Trophoblast cell (in vitro differentiated cells and primary cell): ENCODE results near the gene XXYLT1.

ENCODE experiments used
- DNase-seq, 2 donors: peaks; one replicate each; pipeline ENCODE4 v3.0.0-alpha.2; 2016
- H2AFZ ChIP-seq: 2 replicates; pipeline ENCODE4 v1.6.1; 2013; ENCODE audit warnings: low read length, moderate library complexity, mild to moderate bottlenecking; ENCODE audit not compliant: insufficient read depth, poor library complexity
- H2AK5ac ChIP-seq: 2 replicates; pipeline ENCODE4 v1.6.1; 2013; ENCODE audit warnings: mild to moderate bottlenecking, low read length
- H2BK120ac ChIP-seq: 2 replicates; pipeline ENCODE4 v1.6.1; 2013; ENCODE audit warnings: low read length, mild to moderate bottlenecking, moderate library complexity; ENCODE audit not compliant: insufficient read depth, poor library complexity
- H2BK12ac ChIP-seq: 2 replicates; pipeline ENCODE4 v1.6.1; 2013; ENCODE audit warnings: mild to moderate bottlenecking, low read length, moderate library complexity
- H2BK5ac ChIP-seq: 2 replicates; pipeline ENCODE4 v1.6.1; 2013; ENCODE audit warnings: low read length, low read depth, moderate library complexity, mild to moderate bottlenecking; ENCODE audit not compliant: poor library complexity
- H3K14ac ChIP-seq: 2 replicates; pipeline ENCODE4 v1.6.1; 2013; ENCODE audit warnings: mild to moderate bottlenecking, low read length
- H3K18ac ChIP-seq: 2 replicates; pipeline ENCODE4 v1.6.1; 2013; ENCODE audit warnings: mild to moderate bottlenecking, low read length
- H3K23ac ChIP-seq: 2 replicates; pipeline ENCODE4 v1.6.1; 2013; ENCODE audit warnings: low read length
- H3K27ac ChIP-seq: 2 replicates; pipeline ENCODE4 v1.5.1; 2013; ENCODE audit warnings: low read depth, mild to moderate bottlenecking, inconsistent platforms, low read length, moderate library complexity
- H3K27me3 ChIP-seq: 2 replicates; pipeline ENCODE4 v1.6.1; 2013; ENCODE audit warnings: inconsistent platforms, mild to moderate bottlenecking, low read length, moderate library complexity; ENCODE audit not compliant: insufficient read depth
- H3K36me3 ChIP-seq, 2 experiments: 1 replicate in 1 of 2; 2 replicates in 1 of 2; pipeline ENCODE4 v1.6.1; 2013; ENCODE audit warnings: low read length in 2 of 2, mild to moderate bottlenecking in 2 of 2, moderate library complexity in 1 of 2; ENCODE audit not compliant: insufficient read depth in 2 of 2, control insufficient read depth in 1 of 2
- H3K4ac ChIP-seq: 2 replicates; pipeline ENCODE4 v1.6.1; 2013; ENCODE audit warnings: low read depth, mild to moderate bottlenecking, low read length, moderate library complexity
- H3K4me1 ChIP-seq, 2 experiments: 1 replicate in 1 of 2; 2 replicates in 1 of 2; pipeline ENCODE4 v1.6.1; 2013; ENCODE audit warnings: low read length in 2 of 2, mild to moderate bottlenecking in 2 of 2, moderate library complexity in 1 of 2; ENCODE audit not compliant: insufficient read depth in 2 of 2, control insufficient read depth in 1 of 2
- H3K4me2 ChIP-seq: 2 replicates; pipeline ENCODE4 v1.6.1; 2013; ENCODE audit warnings: inconsistent platforms, mild to moderate bottlenecking, low read length, moderate library complexity
- H3K4me3 ChIP-seq: 2 replicates; pipeline ENCODE4 v1.5.1; 2013; ENCODE audit warnings: mild to moderate bottlenecking, low read depth, low read length, inconsistent platforms
- H3K79me1 ChIP-seq: one replicate; pipeline ENCODE4 v1.6.1; 2013; ENCODE audit warnings: low read length
- H3K79me2 ChIP-seq: 2 replicates; pipeline ENCODE4 v1.6.1; 2013; ENCODE audit warnings: low read length, mild to moderate bottlenecking; ENCODE audit not compliant: control insufficient read depth, insufficient read depth, poor library complexity
- H3K9ac ChIP-seq: 2 replicates; pipeline ENCODE4 v1.6.1; 2013; ENCODE audit warnings: mild to moderate bottlenecking, low read length
- H3K9me3 ChIP-seq: 2 replicates; pipeline ENCODE4 v1.6.1; 2013; ENCODE audit warnings: low read depth, mild to moderate bottlenecking, control low read depth, inconsistent platforms, low read length; ENCODE audit not compliant: insufficient read depth
- H4K12ac ChIP-seq: 2 replicates; pipeline ENCODE4 v1.6.1; 2013; ENCODE audit warnings: low read depth, mild to moderate bottlenecking, low read length, moderate library complexity
- H4K8ac ChIP-seq: 2 replicates; pipeline ENCODE4 v1.6.1; 2013; ENCODE audit warnings: low read depth, mild to moderate bottlenecking, low read length, moderate library complexity
- H4K91ac ChIP-seq: one replicate; pipeline ENCODE4 v1.6.1; 2013; ENCODE audit warnings: low read depth, mild to moderate bottlenecking, low read length, moderate library complexity
- WGBS: extraction: QIAGEN DNeasy Blood & Tissue Kit; methylation state at CpG from one replicate; pipeline ENCODE4 v1.1.7; 2013; ENCODE audit warnings: missing lambda C conversion rate; ENCODE audit not compliant: insufficient read length, insufficient coverage; ENCODE audit errors: extremely low coverage; 5-methylcytosine and 5-hydroxymethylcytosine counted together

Gene XXYLT1

GRCh38 chr3:195162033-195162669 is 108.8 kb downstream of the XXYLT1 start:
- Histone ChIP-seq H2AFZ (no peak overlapping the region), H3K4me2 (no peak overlapping the region), H4K12ac (no peak overlapping the region), H3K4me3 (no peak overlapping the region), H3K14ac (no peak overlapping the region), H2BK12ac (no peak overlapping the region), H3K79me2 (no peaks in the 10 kb centered on the region), H4K91ac (no peak overlapping the region), H3K4me1 (peaks cover 3 to 13% of the 10 kb centered on the region in 2 experiments), H2BK5ac (no peak overlapping the region), H3K23ac (no peak overlapping the region), H3K36me3 (no peaks in the 10 kb centered on the region), H3K27ac (no peak overlapping the region), H2AK5ac (no peak overlapping the region), H3K27me3 (no peaks in the 10 kb centered on the region), H2BK120ac (no peak overlapping the region), H3K9me3 (peaks cover 1% of the 10 kb centered on the region), H3K4ac (no peak overlapping the region), H3K18ac (no peak overlapping the region), H3K79me1 (no peaks in the 10 kb centered on the region), H3K9ac (no peak overlapping the region), H4K8ac (no peak overlapping the region)
- WGBS, result no CpG with 5 or more reads among the region's 15 CpGs
- DNase-seq, result no peak

GRCh38 chr3:195160908-195161434 is 110.0 kb downstream of the XXYLT1 start:
- Histone ChIP-seq H2AFZ (no peak overlapping the region), H4K8ac (no peak overlapping the region), H3K23ac (no peak overlapping the region), H2AK5ac (no peak overlapping the region), H3K4me3 (no peak overlapping the region), H2BK12ac (no peak overlapping the region), H3K4ac (no peak overlapping the region), H4K91ac (peak overlapping the region; percentile 2), H3K79me1 (no peaks in the 10 kb centered on the region), H3K4me1 (peaks cover 3 to 13% of the 10 kb centered on the region in 2 experiments), H3K79me2 (no peaks in the 10 kb centered on the region), H3K4me2 (no peak overlapping the region), H3K27ac (no peak overlapping the region), H2BK5ac (no peak overlapping the region), H2BK120ac (no peak overlapping the region), H3K14ac (no peak overlapping the region), H3K18ac (no peak overlapping the region), H3K9me3 (no peaks in the 10 kb centered on the region), H3K27me3 (no peaks in the 10 kb centered on the region), H3K36me3 (no peaks in the 10 kb centered on the region), H4K12ac (no peak overlapping the region), H3K9ac (no peak overlapping the region)
- no CpG with 5 or more reads among the region's 11 CpGs for WGBS
- DNase-seq, result no peak

GRCh38 chr3:195160257-195160898 is 110.6 kb downstream of the XXYLT1 start:
- H2BK120ac ChIP-seq, result no peak overlapping the region
- H2BK5ac ChIP-seq, result no peak overlapping the region
- H3K14ac ChIP-seq, result no peak overlapping the region
- H4K8ac ChIP-seq, result no peak overlapping the region
- H2AFZ ChIP-seq, result no peak overlapping the region
- no peak overlapping the region for H2AK5ac ChIP-seq
- no peak overlapping the region for H3K9ac ChIP-seq
- peak in 1 of 2 donors; percentile 46 for DNase-seq
- H3K79me1 ChIP-seq, result no peaks in the 10 kb centered on the region
- H3K18ac ChIP-seq, result no peak overlapping the region
- H2BK12ac ChIP-seq, result no peak overlapping the region
- H4K91ac ChIP-seq, result peak overlapping the region; percentile 2
- no peak overlapping the region for H3K23ac ChIP-seq
- no peak overlapping the region for H3K4me3 ChIP-seq
- no peak overlapping the region for H4K12ac ChIP-seq
- peak overlapping the region; percentile 7 for H3K27ac ChIP-seq
- H3K27me3 ChIP-seq, result no peaks in the 10 kb centered on the region
- H3K36me3 ChIP-seq, result no peaks in the 10 kb centered on the region
- no peak overlapping the region for H3K4ac ChIP-seq
- peaks cover 3 to 13% of the 10 kb centered on the region in 2 experiments for H3K4me1 ChIP-seq
- H3K9me3 ChIP-seq, result no peaks in the 10 kb centered on the region
- H3K79me2 ChIP-seq, result no peaks in the 10 kb centered on the region
- WGBS, result no CpG with 5 or more reads among the region's 14 CpGs
- H3K4me2 ChIP-seq, result no peak overlapping the region

GRCh38 chr3:195159814-195160165 is 111.2 kb downstream of the XXYLT1 start:
- Histone ChIP-seq H3K27me3 (no peaks in the 10 kb centered on the region), H3K9me3 (no peaks in the 10 kb centered on the region), H4K91ac (no peak overlapping the region), H3K4me1 (peaks cover 7 to 13% of the 10 kb centered on the region in 2 experiments), H4K12ac (no peak overlapping the region), H3K4me2 (no peak overlapping the region), H3K27ac (no peak overlapping the region), H2AK5ac (no peak overlapping the region), H3K79me1 (no peaks in the 10 kb centered on the region), H3K36me3 (no peaks in the 10 kb centered on the region), H3K23ac (no peak overlapping the region), H3K14ac (no peak overlapping the region), H3K18ac (no peak overlapping the region), H3K79me2 (no peaks in the 10 kb centered on the region), H3K4ac (no peak overlapping the region), H2BK5ac (no peak overlapping the region), H3K4me3 (no peak overlapping the region), H2AFZ (no peak overlapping the region), H4K8ac (no peak overlapping the region), H3K9ac (no peak overlapping the region), H2BK120ac (no peak overlapping the region), H2BK12ac (no peak overlapping the region)
- no CpG with 5 or more reads among the region's 6 CpGs for WGBS
- DNase-seq, result no peak
